Measurements from ENCODE around the gene RIOK1. TPM values are rescaled to one million over a fixed set of nuclear protein-coding genes. Genes with fewer than 3 reads are reported as not detected.
"Not testable (repeated sequence)": the region's sequence is repeated elsewhere in the genome, so short reads cannot be mapped to it uniquely, and the experiment has no call there.

Gene RIOK1
- 12.1 and 16.1 TPM in 2 replicates for polyA plus RNA-seq (2011; rRNA removed)
- 11.7 and 13.2 TPM in 2 replicates for polyA minus RNA-seq (2011; rRNA and poly(A)+ RNA removed)

GRCh38 chr6:7389451-7390225 lies at the start of gene RIOK1, which contains the start of gene CAGE1:
Gene RIOK1, plus strand, starts transcription at chr6:7389808. Its CDS starts 195 bp downstream, at chr6:7390003.
Gene CAGE1, minus strand, starts transcription at chr6:7389742. Its CDS starts 2,569 bp downstream, at chr6:7387173.
- TF ChIP-seq CTCF (IDR thresholded peaks at IDR 0.05; ENCODE audit: insufficient read depth, low read depth, low read length) = no peak
- Histone ChIP-seq H3K36me3 (ENCODE audit: control insufficient read depth, insufficient read depth, low read length) (no peaks in the 10 kb centered on the region), H3K4me3 (ENCODE audit: low read depth, low read length) (peak within 1 kb of the TSS; percentile 77), H3K27me3 (ENCODE audit: control insufficient read depth, insufficient read depth, low read length) (no peaks in the 10 kb centered on the region)
- ChIA-PET CTCF (interaction anchor here (1.2 to 2.5 kb wide), 3 partner anchors 21 to 113 kb away, joined by 3 to 6 read pairs (median 3); no protein-coding TSS in a partner anchor), POLR2A (interaction anchor here (0.5 to 0.6 kb wide), 2 partner anchors 200 to 396 kb away, joined by 3 to 4 read pairs; partner anchors contain the start of gene SNRNP48)
- peak; percentile 70 for DNase-seq (ENCODE audit: low read depth)

GRCh38 chr6:7341271-7341670 lies 48.3 kb upstream of the RIOK1 start:
- ChIA-PET CTCF (no interaction called here), POLR2A (no interaction called here)
- no peak for TF ChIP-seq CTCF (IDR thresholded peaks at IDR 0.05; ENCODE audit: insufficient read depth, low read depth, low read length)
- DNase-seq (ENCODE audit: low read depth) = no peak
- no peak overlapping the region for H3K4me3 ChIP-seq (ENCODE audit: low read depth, low read length)
- no peaks in the 10 kb centered on the region for H3K36me3 ChIP-seq (ENCODE audit: control insufficient read depth, insufficient read depth, low read length)
- H3K27me3 ChIP-seq (ENCODE audit: control insufficient read depth, insufficient read depth, low read length) = no peaks in the 10 kb centered on the region; the same call in 1 of the 2 replicates

GRCh38 chr6:7341989-7342742 lies 47.4 kb upstream of the RIOK1 start:
- Histone ChIP-seq H3K4me3 (ENCODE audit: low read depth, low read length) (no peak overlapping the region), H3K27me3 (ENCODE audit: control insufficient read depth, insufficient read depth, low read length) (no peaks in the 10 kb centered on the region; the same call in 1 of the 2 replicates), H3K36me3 (ENCODE audit: control insufficient read depth, insufficient read depth, low read length) (no peaks in the 10 kb centered on the region)
- ChIA-PET POLR2A (no interaction called here), CTCF (no interaction called here)
- TF ChIP-seq CTCF (IDR thresholded peaks at IDR 0.05; ENCODE audit: insufficient read depth, low read depth, low read length) = no peak
- DNase-seq (ENCODE audit: low read depth) = no peak

GRCh38 chr6:7343546-7344475 lies 45.8 kb upstream of the RIOK1 start:
- Histone ChIP-seq H3K36me3 (ENCODE audit: control insufficient read depth, insufficient read depth, low read length) (no peaks in the 10 kb centered on the region), H3K27me3 (ENCODE audit: control insufficient read depth, insufficient read depth, low read length) (no peaks in the 10 kb centered on the region; the same call in 1 of the 2 replicates), H3K4me3 (ENCODE audit: low read depth, low read length) (no peak overlapping the region)
- POLR2A ChIA-PET = no interaction called here
- TF ChIP-seq CTCF (IDR thresholded peaks at IDR 0.05; ENCODE audit: insufficient read depth, low read depth, low read length) = no peak
- DNase-seq (ENCODE audit: low read depth) = no peak
- CTCF ChIA-PET = no interaction called here

- H3K4me3 ChIP-seq (ENCODE audit: low read depth, low read length); H3K27me3 ChIP-seq (ENCODE audit: control insufficient read depth, insufficient read depth, low read length); H3K36me3 ChIP-seq (ENCODE audit: control insufficient read depth, insufficient read depth, low read length); DNase-seq (ENCODE audit: low read depth); POLR2A ChIA-PET: not testable (repeated sequence)
- CTCF ChIA-PET = interaction anchor here (0.7 kb wide), 1 partner anchor 20 kb away, joined by 3 read pairs; no protein-coding TSS in a partner anchor
Measured at GRCh38 chr6:7344773-7345450, 44.7 kb upstream of the RIOK1 start.

- CTCF ChIA-PET; H3K27me3 ChIP-seq (ENCODE audit: control insufficient read depth, insufficient read depth, low read length); H3K4me3 ChIP-seq (ENCODE audit: low read depth, low read length); DNase-seq (ENCODE audit: low read depth); H3K36me3 ChIP-seq (ENCODE audit: control insufficient read depth, insufficient read depth, low read length); POLR2A ChIA-PET: not testable (repeated sequence)
Measured at GRCh38 chr6:7347551-7347997, 42.0 kb upstream of the RIOK1 start.

- DNase-seq (ENCODE audit: low read depth); H3K36me3 ChIP-seq (ENCODE audit: control insufficient read depth, insufficient read depth, low read length); H3K4me3 ChIP-seq (ENCODE audit: low read depth, low read length); CTCF ChIA-PET; H3K27me3 ChIP-seq (ENCODE audit: control insufficient read depth, insufficient read depth, low read length); POLR2A ChIA-PET: not testable (repeated sequence)
Measured at GRCh38 chr6:7350591-7350990, 39.0 kb upstream of the RIOK1 start.

All from BJ (cell line).